ENCODE results near the gene SYT8.

DNA sequence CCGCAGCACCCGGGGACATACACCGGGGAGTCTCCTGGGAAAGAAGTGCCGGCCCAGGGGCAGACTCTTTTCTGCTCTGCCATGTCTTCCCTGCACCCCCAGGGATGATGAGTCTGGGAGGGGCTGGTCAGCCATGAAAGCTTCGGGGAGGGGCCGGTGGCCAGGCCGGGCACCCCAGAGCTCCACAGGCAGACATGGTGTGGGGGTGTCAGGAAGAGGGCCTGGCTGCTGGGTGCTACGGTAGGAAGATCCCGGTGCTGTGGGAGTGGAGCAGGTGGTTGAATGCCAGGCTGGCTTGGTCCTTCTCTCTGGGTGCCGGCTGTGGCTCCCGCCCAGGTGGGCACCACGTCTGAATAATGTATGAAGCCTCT is 35.5 kb downstream of the SYT8 start:
- TF ChIP-seq EP300 (IDR thresholded peaks at IDR 0.05; ENCODE audit: low read depth), result no peak
- TF ChIP-seq, protein P1, sequence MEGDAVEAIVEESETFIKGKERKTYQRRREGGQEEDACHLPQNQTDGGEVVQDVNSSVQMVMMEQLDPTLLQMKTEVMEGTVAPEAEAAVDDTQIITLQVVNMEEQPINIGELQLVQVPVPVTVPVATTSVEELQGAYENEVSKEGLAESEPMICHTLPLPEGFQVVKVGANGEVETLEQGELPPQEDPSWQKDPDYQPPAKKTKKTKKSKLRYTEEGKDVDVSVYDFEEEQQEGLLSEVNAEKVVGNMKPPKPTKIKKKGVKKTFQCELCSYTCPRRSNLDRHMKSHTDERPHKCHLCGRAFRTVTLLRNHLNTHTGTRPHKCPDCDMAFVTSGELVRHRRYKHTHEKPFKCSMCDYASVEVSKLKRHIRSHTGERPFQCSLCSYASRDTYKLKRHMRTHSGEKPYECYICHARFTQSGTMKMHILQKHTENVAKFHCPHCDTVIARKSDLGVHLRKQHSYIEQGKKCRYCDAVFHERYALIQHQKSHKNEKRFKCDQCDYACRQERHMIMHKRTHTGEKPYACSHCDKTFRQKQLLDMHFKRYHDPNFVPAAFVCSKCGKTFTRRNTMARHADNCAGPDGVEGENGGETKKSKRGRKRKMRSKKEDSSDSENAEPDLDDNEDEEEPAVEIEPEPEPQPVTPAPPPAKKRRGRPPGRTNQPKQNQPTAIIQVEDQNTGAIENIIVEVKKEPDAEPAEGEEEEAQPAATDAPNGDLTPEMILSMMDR (IDR thresholded peaks at IDR 0.05), result no peak

Data from transverse colon (tissue), 3 donors.